HepG2 (cell line): ENCODE results near the gene EFNA3. TPM values are rescaled to one million over a fixed set of nuclear protein-coding genes. Genes with fewer than 3 reads are reported as not detected.

ENCODE experiments used
- ATAD3A ChIP-seq: sonication (generic); formaldehyde crosslinking; IDR thresholded peaks from 2 replicates; pipeline ENCODE4 v1.4.0; 2020; ENCODE audit warnings: missing genetic modification reagents
- IRF9 ChIP-seq: sonication (generic); formaldehyde crosslinking; IDR thresholded peaks from 2 replicates; pipeline ENCODE4 v1.8.0; 2022; ENCODE audit warnings: missing genetic modification reagents, mild to moderate bottlenecking, borderline replicate concordance
- PAXIP1 ChIP-seq: sonication (generic); formaldehyde crosslinking; conservative IDR thresholded peaks from 2 replicates; pipeline ENCODE4 v1.4.0; 2020; ENCODE audit warnings: mild to moderate bottlenecking, missing genetic modification reagents, moderate library complexity
- SAFB2 ChIP-seq: sonication (generic); formaldehyde crosslinking; IDR thresholded peaks from 2 replicates; pipeline ENCODE4 v1.5.1; 2020; ENCODE audit warnings: missing genetic modification reagents, low read depth, mild to moderate bottlenecking, borderline replicate concordance
- ZBTB40 ChIP-seq, 2 experiments: fragments of 450-650 bp in 1 of 2; sonication (generic) in 1 of 2; formaldehyde crosslinking in 1 of 2; IDR thresholded peaks; 2 replicates each; pipeline versions ENCODE4 v1.6.1 to v1.8.0; 2016 to 2022; ENCODE audit warnings: antibody characterized with exemption in 1 of 2, mild to moderate bottlenecking in 1 of 2, missing genetic modification reagents in 1 of 2
- ZNF160 ChIP-seq: sonication (generic); formaldehyde crosslinking; IDR thresholded peaks from 2 replicates; pipeline ENCODE4 v1.8.0; 2022; ENCODE audit warnings: mild to moderate bottlenecking, inconsistent platforms, missing genetic modification reagents
- ZNF574 ChIP-seq: sonication (generic); formaldehyde crosslinking; IDR thresholded peaks from 2 replicates; pipeline ENCODE4 v1.4.0; 2020; ENCODE audit warnings: missing genetic modification reagents
- polyA plus RNA-seq, 8 experiments: library from polyadenylated mRNA; depleted of rRNA in 3 of 8; stranded (reverse) in 7 of 8; unstranded in 1 of 8; fragments of >200 nt; fragmentation: Illumina TruSeq in 4 of 8; extraction: Trizol in 4 of 8; gene quantifications; 2 replicates each; pipeline versions ENCODE4 v1.2.1 to v1.2.3, GENCODE V29; 2011 to 2016; ENCODE audit warnings: low read depth in 4 of 8, missing spikeins in 1 of 8, mixed read lengths in 1 of 8; ENCODE audit not compliant: insufficient read depth in 1 of 8
- total RNA-seq, 5 experiments: library from RNA; depleted of rRNA; stranded (reverse); fragments of >200 nt; fragmentation: Illumina TruSeq; extraction: Trizol; gene quantifications; 2 replicates each; pipeline ENCODE4 v1.2.3, GENCODE V29; 2016; ENCODE audit warnings: low read depth in 1 of 5

The EFNA3 gene
- total and polyA plus RNA-seq, 2 of the 13 experiments (the other 11 are each of a cell fraction or from before 2014, with no cell fraction given): 1.0 to 5.7 TPM

- TF ChIP-seq IRF9 (0 out of 2 replicates have a peak, but pooled peaks have one; percentile 58), ZBTB40 (IDR thresholded peaks at IDR 0.05) (0 out of 2 replicates have a peak, but pooled peaks have one; percentile 33), ZBTB40 (CRISPR knock-in tag; IDR thresholded peaks at IDR 0.05) (peak; percentile 68), ATAD3A (CRISPR knock-in tag) (no peak), ZNF160 (0 out of 2 replicates have a peak, but pooled peaks have one; percentile 16), ZNF574 (CRISPR knock-in tag) (peak; percentile 79), PAXIP1 (CRISPR knock-in tag) (peak; percentile 49; the same call in 1 of the 2 replicates), SAFB2 (CRISPR knock-in tag) (peak; percentile 96)
Observed at GRCh38 chr1:155135415-155136028, 56.9 kb downstream of the EFNA3 start, which contains the start of gene SLC50A1 (continued).
